ENCODE results near the gene NLE1.

The NLE1 gene

GRCh38 chr17:35163886-35164285 is 21.8 kb upstream of the NLE1 start:
- Histone ChIP-seq H3K4me3 (ENCODE audit: control insufficient read depth in 1 of 7, extremely low read depth in 1 of 7, insufficient read depth in 4 of 7, low read depth in 2 of 7, low read length in 6 of 7) (no peak overlapping the region), H3K36me3 (ENCODE audit: control insufficient read depth in 4 of 4, insufficient read depth in 4 of 4, low read length in 3 of 4) (no peaks in the 10 kb centered on the region), H3K9me3 (ENCODE audit: control extremely low read depth in 1 of 5, control insufficient read depth in 4 of 5, insufficient read depth in 2 of 5, low read depth in 1 of 5, low read length in 4 of 5) (no peaks in the 10 kb centered on the region), H3K27me3 (replicated peaks in 2 of 5; ENCODE audit: control insufficient read depth in 4 of 5, insufficient read depth in 5 of 5, low read length in 4 of 5) (peaks cover 0 to 3% (median 0%) of the 10 kb centered on the region in 5 experiments), H3K4me1 (ENCODE audit: control extremely low read depth in 1 of 4, control insufficient read depth in 4 of 4, insufficient read depth in 4 of 4, low read length in 3 of 4) (peaks cover 0 to 19% (median 13%) of the 10 kb centered on the region in 4 experiments), H3K27ac (ENCODE audit: insufficient read depth in 1 of 2, low read depth in 1 of 2, low read length in 2 of 2, poor library complexity in 1 of 2, severe bottlenecking in 2 of 2) (no peak overlapping the region)
- 94% methylated on average over 7 of the region's 7 CpGs for WGBS (ENCODE audit: insufficient coverage)
- CTCF ChIA-PET: interaction anchor here (2.6 kb wide), 1 partner anchor 370 kb away, joined by 7 read pairs; no protein-coding TSS in a partner anchor
- no peak for DNase-seq
- POLR2A ChIA-PET: no interaction called here

- POLR2A ChIA-PET: no interaction called here
Observed at GRCh38 chr17:35162755-35163154, 20.7 kb upstream of the NLE1 start.

GRCh38 chr17:35161281-35161761 is 19.2 kb upstream of the NLE1 start:
- Histone ChIP-seq H3K27me3 (replicated peaks in 2 of 5; ENCODE audit: control insufficient read depth in 4 of 5, insufficient read depth in 5 of 5, low read length in 4 of 5) (no peaks in the 10 kb centered on the region), H3K4me3 (ENCODE audit: control insufficient read depth in 1 of 7, extremely low read depth in 1 of 7, insufficient read depth in 4 of 7, low read depth in 2 of 7, low read length in 6 of 7) (no peak overlapping the region), H3K36me3 (ENCODE audit: control insufficient read depth in 4 of 4, insufficient read depth in 4 of 4, low read length in 3 of 4) (no peaks in the 10 kb centered on the region), H3K9me3 (ENCODE audit: control extremely low read depth in 1 of 5, control insufficient read depth in 4 of 5, insufficient read depth in 2 of 5, low read depth in 1 of 5, low read length in 4 of 5) (no peaks in the 10 kb centered on the region), H3K4me1 (ENCODE audit: control extremely low read depth in 1 of 4, control insufficient read depth in 4 of 4, insufficient read depth in 4 of 4, low read length in 3 of 4) (peaks cover 0 to 19% (median 13%) of the 10 kb centered on the region in 4 experiments), H3K27ac (ENCODE audit: insufficient read depth in 1 of 2, low read depth in 1 of 2, low read length in 2 of 2, poor library complexity in 1 of 2, severe bottlenecking in 2 of 2) (no peak overlapping the region)
- WGBS (ENCODE audit: insufficient coverage): 6% methylated on average over 2 of the region's 3 CpGs
- DNase-seq: peak in 2 of 3 donors; percentile 41 to 53
- POLR2A ChIA-PET: no interaction called here
- CTCF ChIA-PET: interaction anchor here (1.3 kb wide), 1 partner anchor 15 kb away, joined by 3 read pairs; no protein-coding TSS in a partner anchor

More at GRCh38 chr17:35162755-35163154, 20.7 kb upstream of the NLE1 start:
- CTCF ChIA-PET: interaction anchor here (0.7 to 2.6 kb wide), 4 partner anchors 8 to 371 kb away, joined by 3 to 7 read pairs (median 3); no protein-coding TSS in a partner anchor
- WGBS (ENCODE audit: insufficient coverage): 92% methylated on average over 3 of the region's 4 CpGs
- Histone ChIP-seq H3K9me3 (ENCODE audit: control extremely low read depth in 1 of 5, control insufficient read depth in 4 of 5, insufficient read depth in 2 of 5, low read depth in 1 of 5, low read length in 4 of 5) (no peaks in the 10 kb centered on the region), H3K27ac (ENCODE audit: insufficient read depth in 1 of 2, low read depth in 1 of 2, low read length in 2 of 2, poor library complexity in 1 of 2, severe bottlenecking in 2 of 2) (no peak overlapping the region), H3K4me3 (ENCODE audit: control insufficient read depth in 1 of 7, extremely low read depth in 1 of 7, insufficient read depth in 4 of 7, low read depth in 2 of 7, low read length in 6 of 7) (no peak overlapping the region), H3K27me3 (replicated peaks in 2 of 5; ENCODE audit: control insufficient read depth in 4 of 5, insufficient read depth in 5 of 5, low read length in 4 of 5) (peaks cover 0 to under 1% (median 0%) of the 10 kb centered on the region in 5 experiments), H3K36me3 (ENCODE audit: control insufficient read depth in 4 of 4, insufficient read depth in 4 of 4, low read length in 3 of 4) (no peaks in the 10 kb centered on the region), H3K4me1 (ENCODE audit: control extremely low read depth in 1 of 4, control insufficient read depth in 4 of 4, insufficient read depth in 4 of 4, low read length in 3 of 4) (peaks cover 0 to 19% (median 13%) of the 10 kb centered on the region in 4 experiments)
- no peak for DNase-seq

GRCh38 chr17:35160354-35161201 is 18.5 kb upstream of the NLE1 start:
- no peak overlapping the region for H3K4me3 ChIP-seq (ENCODE audit: control insufficient read depth in 1 of 7, extremely low read depth in 1 of 7, insufficient read depth in 4 of 7, low read depth in 2 of 7, low read length in 6 of 7)
- POLR2A ChIA-PET: no interaction called here
- no peak overlapping the region for H3K27ac ChIP-seq (ENCODE audit: insufficient read depth in 1 of 2, low read depth in 1 of 2, low read length in 2 of 2, poor library complexity in 1 of 2, severe bottlenecking in 2 of 2)
- H3K36me3 ChIP-seq (ENCODE audit: control insufficient read depth in 4 of 4, insufficient read depth in 4 of 4, low read length in 3 of 4): no peaks in the 10 kb centered on the region
- H3K4me1 ChIP-seq (ENCODE audit: control extremely low read depth in 1 of 4, control insufficient read depth in 4 of 4, insufficient read depth in 4 of 4, low read length in 3 of 4): peaks cover 0 to 19% (median 13%) of the 10 kb centered on the region in 4 experiments
- 85% methylated on average over 7 of the region's 13 CpGs for WGBS (ENCODE audit: insufficient coverage)
- CTCF ChIA-PET: interaction anchor here (0.8 to 1.3 kb wide), 3 partner anchors 14 to 374 kb away, joined by 3 read pairs; no protein-coding TSS in a partner anchor
- no peaks in the 10 kb centered on the region for H3K27me3 ChIP-seq (replicated peaks in 2 of 5; ENCODE audit: control insufficient read depth in 4 of 5, insufficient read depth in 5 of 5, low read length in 4 of 5)
- no peak for DNase-seq
- H3K9me3 ChIP-seq (ENCODE audit: control extremely low read depth in 1 of 5, control insufficient read depth in 4 of 5, insufficient read depth in 2 of 5, low read depth in 1 of 5, low read length in 4 of 5): no peaks in the 10 kb centered on the region

GRCh38 chr17:35159940-35160339 is 17.8 kb upstream of the NLE1 start:
- no peak for DNase-seq
- H3K9me3 ChIP-seq (ENCODE audit: control extremely low read depth in 1 of 5, control insufficient read depth in 4 of 5, insufficient read depth in 2 of 5, low read depth in 1 of 5, low read length in 4 of 5): no peaks in the 10 kb centered on the region
- H3K36me3 ChIP-seq (ENCODE audit: control insufficient read depth in 4 of 4, insufficient read depth in 4 of 4, low read length in 3 of 4): no peaks in the 10 kb centered on the region
- no peak overlapping the region for H3K27ac ChIP-seq (ENCODE audit: insufficient read depth in 1 of 2, low read depth in 1 of 2, low read length in 2 of 2, poor library complexity in 1 of 2, severe bottlenecking in 2 of 2)
- H3K27me3 ChIP-seq (replicated peaks in 2 of 5; ENCODE audit: control insufficient read depth in 4 of 5, insufficient read depth in 5 of 5, low read length in 4 of 5): no peaks in the 10 kb centered on the region
- ChIA-PET CTCF (interaction anchor here (0.8 to 0.9 kb wide), 2 partner anchors 15 to 375 kb away, joined by 3 read pairs; no protein-coding TSS in a partner anchor), POLR2A (no interaction called here)
- 81% methylated on average over 2 of the region's 2 CpGs for WGBS (ENCODE audit: insufficient coverage)
- no peak overlapping the region for H3K4me3 ChIP-seq (ENCODE audit: control insufficient read depth in 1 of 7, extremely low read depth in 1 of 7, insufficient read depth in 4 of 7, low read depth in 2 of 7, low read length in 6 of 7)
- peaks cover 0 to 19% (median 13%) of the 10 kb centered on the region in 4 experiments for H3K4me1 ChIP-seq (ENCODE audit: control extremely low read depth in 1 of 4, control insufficient read depth in 4 of 4, insufficient read depth in 4 of 4, low read length in 3 of 4)

- ChIA-PET POLR2A (no interaction called here), CTCF (interaction anchor here (0.8 to 1.1 kb wide), 2 partner anchors 12 kb away, joined by 3 read pairs; no protein-coding TSS in a partner anchor)
- no peak overlapping the region for H3K4me3 ChIP-seq (ENCODE audit: control insufficient read depth in 1 of 7, extremely low read depth in 1 of 7, insufficient read depth in 4 of 7, low read depth in 2 of 7, low read length in 6 of 7)
Observed at GRCh38 chr17:35155246-35155645, 13.1 kb upstream of the NLE1 start.

More at GRCh38 chr17:35155246-35155645, 13.1 kb upstream of the NLE1 start:
- Histone ChIP-seq H3K9me3 (ENCODE audit: control extremely low read depth in 1 of 5, control insufficient read depth in 4 of 5, insufficient read depth in 2 of 5, low read depth in 1 of 5, low read length in 4 of 5) (no peaks in the 10 kb centered on the region), H3K4me1 (ENCODE audit: control extremely low read depth in 1 of 4, control insufficient read depth in 4 of 4, insufficient read depth in 4 of 4, low read length in 3 of 4) (no peaks in the 10 kb centered on the region), H3K36me3 (ENCODE audit: control insufficient read depth in 4 of 4, insufficient read depth in 4 of 4, low read length in 3 of 4) (no peaks in the 10 kb centered on the region), H3K27ac (ENCODE audit: insufficient read depth in 1 of 2, low read depth in 1 of 2, low read length in 2 of 2, poor library complexity in 1 of 2, severe bottlenecking in 2 of 2) (no peak overlapping the region), H3K27me3 (replicated peaks in 2 of 5; ENCODE audit: control insufficient read depth in 4 of 5, insufficient read depth in 5 of 5, low read length in 4 of 5) (peaks cover 0 to 2% (median 0%) of the 10 kb centered on the region in 5 experiments)
- no peak for DNase-seq
- 100% methylated on average over 2 of the region's 7 CpGs for WGBS (ENCODE audit: insufficient coverage)
